Neural progenitor cell (in vitro differentiated cells): Measurements from ENCODE around the gene ADCY4. TPM values are rescaled to one million over a fixed set of nuclear protein-coding genes. Genes with fewer than 3 reads are reported as not detected.

Experiments
- DNase-seq: peaks from one replicate; pipeline ENCODE4 v3.0.0-alpha.2; 2016; ENCODE audit warnings: low spot score
- H2AFZ ChIP-seq: fragments of 200-600 bp; sonication (generic); replicated peaks from 2 replicates; pipeline ENCODE4 v1.6.1; 2016; ENCODE audit warnings: antibody characterized with exemption
- H3F3A ChIP-seq: fragments of 200-600 bp; sonication (generic); 2 replicates; pipeline ENCODE4 v1.6.1; 2016; ENCODE audit warnings: antibody characterized with exemption, low read depth
- H3K27ac ChIP-seq: fragments of 200-600 bp; sonication (generic); 2 replicates; pipeline ENCODE4 v1.5.1; 2016; ENCODE audit warnings: mild to moderate bottlenecking
- H3K27me3 ChIP-seq: fragments of 200-600 bp; sonication (generic); 2 replicates; pipeline ENCODE4 v1.6.1; 2016; ENCODE audit warnings: mild to moderate bottlenecking, moderate library complexity
- H3K36me3 ChIP-seq: fragments of 200-600 bp; sonication (generic); 2 replicates; pipeline ENCODE4 v1.5.1; 2016
- H3K4me1 ChIP-seq: fragments of 200-600 bp; sonication (generic); 2 replicates; pipeline ENCODE4 v1.6.1; 2016; ENCODE audit warnings: mixed run types
- H3K4me2 ChIP-seq: fragments of 200-600 bp; sonication (generic); 2 replicates; pipeline ENCODE4 v1.6.1; 2016
- H3K4me3 ChIP-seq: fragments of 200-600 bp; sonication (generic); 2 replicates; pipeline ENCODE4 v1.5.1; 2016
- H3K79me2 ChIP-seq: fragments of 200-600 bp; sonication (generic); 2 replicates; pipeline ENCODE4 v1.6.1; 2016; ENCODE audit warnings: low read depth
- H3K9ac ChIP-seq: fragments of 200-600 bp; sonication (generic); 2 replicates; pipeline ENCODE4 v1.6.1; 2016
- H3K9me3 ChIP-seq: fragments of 200-600 bp; sonication (generic); 2 replicates; pipeline ENCODE4 v1.5.1; 2016; ENCODE audit warnings: low read depth
- H4K20me1 ChIP-seq: fragments of 200-600 bp; sonication (generic); 2 replicates; pipeline ENCODE4 v1.6.1; 2016; ENCODE audit warnings: low read depth
- H3K27ac Mint-ChIP-seq: 3 replicates; pipeline ENCODE4 v1.8.0; 2021; ENCODE audit warnings: mixed read lengths
- H3K27me3 Mint-ChIP-seq: 2 replicates; pipeline ENCODE4 v1.8.0; 2022; ENCODE audit warnings: low read depth, mild to moderate bottlenecking, inconsistent platforms, moderate library complexity, mixed read lengths; ENCODE audit not compliant: insufficient read depth
- H3K36me3 Mint-ChIP-seq: 3 replicates; pipeline ENCODE4 v1.8.0; 2021; ENCODE audit warnings: mixed read lengths
- H3K4me1 Mint-ChIP-seq: 3 replicates; pipeline ENCODE4 v1.8.0; 2021; ENCODE audit warnings: mixed read lengths
- H3K4me3 Mint-ChIP-seq: 3 replicates; pipeline ENCODE4 v1.8.0; 2021; ENCODE audit warnings: mild to moderate bottlenecking, moderate library complexity, mixed read lengths
- H3K9me3 Mint-ChIP-seq: 3 replicates; pipeline ENCODE4 v1.8.0; 2020; ENCODE audit warnings: mixed read lengths
- CTCF ChIP-seq: fragments of 200-600 bp; sonication (generic); IDR thresholded peaks from 2 replicates; pipeline ENCODE4 v1.5.1; 2017; ENCODE audit warnings: antibody characterized with exemption, mild to moderate bottlenecking
- EZH2 ChIP-seq: fragments of 200-600 bp; sonication (generic); IDR thresholded peaks from 2 replicates; pipeline ENCODE4 v1.6.1; 2017; ENCODE audit warnings: antibody characterized with exemption, mild to moderate bottlenecking, moderate library complexity
- EZH2phosphoT487 ChIP-seq: fragments of 200-600 bp; sonication (generic); IDR thresholded peaks from 2 replicates; pipeline ENCODE4 v1.6.1; 2017; ENCODE audit warnings: antibody characterized with exemption
- total RNA-seq: library from RNA; depleted of rRNA; stranded (reverse); fragments of >200 nt; gene quantifications from 2 replicates; pipeline ENCODE4 v1.2.3, GENCODE V29; 2015; ENCODE audit warnings: low replicate concordance

ADCY4 gene
- total RNA-seq, 1 donor from 2014 or later = not detected

- peak; percentile 79 for DNase-seq
- peaks cover 11% of the 10 kb centered on the region for H3K36me3 Mint-ChIP-seq
- H3K27ac ChIP-seq = peak overlapping the region; percentile 47
Measured at GRCh38 chr14:24368212-24368561, 33.3 kb upstream of the ADCY4 start.

GRCh38 chr14:24367514-24368211, 32.8 kb upstream of the ADCY4 start, which contains the start of gene NFATC4:
Gene NFATC4, plus strand, starts transcription at chr14:24368184. Its CDS starts 157 bp downstream, at chr14:24368341.
- Mint-ChIP-seq H3K36me3 (peaks cover 6% of the 10 kb centered on the region), H3K9me3 (no peaks in the 10 kb centered on the region), H3K4me3 (peak within 1 kb of the TSS; percentile 93), H3K27me3 (peaks cover 8% of the 10 kb centered on the region), H3K27ac (peak within 1 kb of the TSS; percentile 99), H3K4me1 (peaks cover 15% of the 10 kb centered on the region)
- Histone ChIP-seq H3K27ac (peak within 1 kb of the TSS; percentile 47), H3K9me3 (no peaks in the 10 kb centered on the region), H3F3A (peaks cover 36% of the 10 kb centered on the region), H2AFZ (peak within 1 kb of the TSS; percentile 69), H4K20me1 (no peaks in the 10 kb centered on the region), H3K4me2 (peak within 1 kb of the TSS; percentile 85), H3K4me3 (peak within 1 kb of the TSS; percentile 74), H3K9ac (no peak within 1 kb of the TSS), H3K79me2 (peaks cover 3% of the 10 kb centered on the region), H3K4me1 (peaks cover 18% of the 10 kb centered on the region), H3K36me3 (no peaks in the 10 kb centered on the region), H3K27me3 (peaks cover 12% of the 10 kb centered on the region)
- TF ChIP-seq EZH2phosphoT487 (no peak), EZH2 (no peak), CTCF (no peak)
- DNase-seq = peak; percentile 87

More at GRCh38 chr14:24368212-24368561, 33.3 kb upstream of the ADCY4 start:
- H3K4me2 ChIP-seq = peak overlapping the region; percentile 85
- H3K9ac ChIP-seq = no peak overlapping the region
- peak overlapping the region; percentile 99 for H3K27ac Mint-ChIP-seq
- H3K9me3 Mint-ChIP-seq = no peaks in the 10 kb centered on the region
- peaks cover 36% of the 10 kb centered on the region for H3F3A ChIP-seq
- H3K4me1 ChIP-seq = peaks cover 18% of the 10 kb centered on the region
- H3K4me3 ChIP-seq = peak overlapping the region; percentile 74
- H4K20me1 ChIP-seq = no peaks in the 10 kb centered on the region
- H3K4me1 Mint-ChIP-seq = peaks cover 15% of the 10 kb centered on the region
- H3K9me3 ChIP-seq = no peaks in the 10 kb centered on the region
- TF ChIP-seq CTCF = no peak
- no peak for TF ChIP-seq EZH2phosphoT487
- no peak for TF ChIP-seq EZH2
- H3K79me2 ChIP-seq = peaks cover 3% of the 10 kb centered on the region
- no peaks in the 10 kb centered on the region for H3K36me3 ChIP-seq
- H2AFZ ChIP-seq = no peak overlapping the region
- peaks cover 8% of the 10 kb centered on the region for H3K27me3 Mint-ChIP-seq
- peaks cover 7% of the 10 kb centered on the region for H3K27me3 ChIP-seq
- peak overlapping the region; percentile 93 for H3K4me3 Mint-ChIP-seq

- H3K4me3 ChIP-seq = peak overlapping the region; percentile 74
- Mint-ChIP-seq H3K27me3 (peaks cover 8% of the 10 kb centered on the region), H3K36me3 (no peaks in the 10 kb centered on the region), H3K27ac (peak overlapping the region; percentile 99), H3K9me3 (no peaks in the 10 kb centered on the region), H3K4me3 (peak overlapping the region; percentile 93), H3K4me1 (peaks cover 15% of the 10 kb centered on the region)
- H3K4me2 ChIP-seq = peak overlapping the region; percentile 85
- H3F3A ChIP-seq = peaks cover 36% of the 10 kb centered on the region
- H3K9me3 ChIP-seq = no peaks in the 10 kb centered on the region
- TF ChIP-seq EZH2 (no peak), CTCF (no peak), EZH2phosphoT487 (no peak)
- peaks cover 3% of the 10 kb centered on the region for H3K79me2 ChIP-seq
- H3K27ac ChIP-seq = peak overlapping the region; percentile 51
- no peaks in the 10 kb centered on the region for H3K36me3 ChIP-seq
- H3K27me3 ChIP-seq = peaks cover 20% of the 10 kb centered on the region
- peak; percentile 97 for DNase-seq
- H4K20me1 ChIP-seq = no peaks in the 10 kb centered on the region
- H3K9ac ChIP-seq = no peak overlapping the region
- H2AFZ ChIP-seq = peak overlapping the region; percentile 69
- peaks cover 18% of the 10 kb centered on the region for H3K4me1 ChIP-seq
Measured at GRCh38 chr14:24366721-24367513, 32.0 kb upstream of the ADCY4 start.
